GM12875 (cell line): ENCODE results near the gene BAD.
"Not testable (repeated sequence)": the region's sequence is repeated elsewhere in the genome, so short reads cannot be mapped to it uniquely, and the experiment has no call there.

Experiments used
- H3K4me3 ChIP-seq: one replicate; pipeline ENCODE4 v1.5.1; 2011; ENCODE audit warnings: low read depth, low read length, control low read depth
- TF ChIP-seq, protein P1 (sequence below): IDR thresholded peaks from 2 replicates; pipeline ENCODE4 v1.5.1; 2011; ENCODE audit warnings: low read depth, mild to moderate bottlenecking, control low read depth, inconsistent platforms, low read length, moderate library complexity, borderline replicate concordance; ENCODE audit not compliant: insufficient read depth

BAD gene

DNA sequence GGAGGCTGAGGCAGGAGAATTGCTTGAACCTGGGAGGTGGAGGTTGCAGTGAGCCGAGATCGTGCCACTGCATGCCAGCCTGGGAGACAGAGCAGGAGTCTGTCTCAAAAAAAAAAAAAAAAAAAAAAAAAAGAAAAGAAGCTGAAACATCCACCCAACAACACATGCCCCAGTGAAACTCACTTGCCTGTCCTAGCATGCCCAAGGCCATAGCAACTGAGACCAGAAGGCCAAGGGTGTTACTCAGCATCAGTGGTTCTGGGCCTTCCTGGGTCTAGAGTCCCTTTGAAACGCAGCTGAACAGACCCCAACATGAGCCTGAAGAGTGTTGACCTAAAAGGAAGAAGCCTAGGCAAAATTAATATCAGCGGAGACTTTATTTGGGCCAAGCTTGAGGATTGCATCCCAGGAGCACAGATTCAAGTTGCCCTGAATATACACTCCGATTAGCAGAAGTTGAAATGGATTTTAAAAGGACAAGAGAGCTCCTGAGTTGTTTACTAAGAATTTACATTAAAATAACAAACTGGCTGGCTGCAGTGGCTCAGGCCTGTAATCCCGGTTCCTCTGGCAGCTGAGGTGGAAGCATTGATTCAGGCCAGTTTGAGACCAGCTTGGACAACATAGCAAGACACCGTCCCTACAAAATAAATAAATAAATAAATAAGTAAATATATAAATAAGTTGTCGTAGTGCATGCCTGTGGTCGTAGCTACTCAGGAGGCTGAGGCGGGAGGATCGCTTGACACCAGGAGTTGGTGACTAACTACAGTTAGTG, 40.4 kb upstream of the BAD start:
- H3K4me3 ChIP-seq, result no peak overlapping the region
- TF ChIP-seq, protein P1, sequence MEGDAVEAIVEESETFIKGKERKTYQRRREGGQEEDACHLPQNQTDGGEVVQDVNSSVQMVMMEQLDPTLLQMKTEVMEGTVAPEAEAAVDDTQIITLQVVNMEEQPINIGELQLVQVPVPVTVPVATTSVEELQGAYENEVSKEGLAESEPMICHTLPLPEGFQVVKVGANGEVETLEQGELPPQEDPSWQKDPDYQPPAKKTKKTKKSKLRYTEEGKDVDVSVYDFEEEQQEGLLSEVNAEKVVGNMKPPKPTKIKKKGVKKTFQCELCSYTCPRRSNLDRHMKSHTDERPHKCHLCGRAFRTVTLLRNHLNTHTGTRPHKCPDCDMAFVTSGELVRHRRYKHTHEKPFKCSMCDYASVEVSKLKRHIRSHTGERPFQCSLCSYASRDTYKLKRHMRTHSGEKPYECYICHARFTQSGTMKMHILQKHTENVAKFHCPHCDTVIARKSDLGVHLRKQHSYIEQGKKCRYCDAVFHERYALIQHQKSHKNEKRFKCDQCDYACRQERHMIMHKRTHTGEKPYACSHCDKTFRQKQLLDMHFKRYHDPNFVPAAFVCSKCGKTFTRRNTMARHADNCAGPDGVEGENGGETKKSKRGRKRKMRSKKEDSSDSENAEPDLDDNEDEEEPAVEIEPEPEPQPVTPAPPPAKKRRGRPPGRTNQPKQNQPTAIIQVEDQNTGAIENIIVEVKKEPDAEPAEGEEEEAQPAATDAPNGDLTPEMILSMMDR, result no peak

DNA sequence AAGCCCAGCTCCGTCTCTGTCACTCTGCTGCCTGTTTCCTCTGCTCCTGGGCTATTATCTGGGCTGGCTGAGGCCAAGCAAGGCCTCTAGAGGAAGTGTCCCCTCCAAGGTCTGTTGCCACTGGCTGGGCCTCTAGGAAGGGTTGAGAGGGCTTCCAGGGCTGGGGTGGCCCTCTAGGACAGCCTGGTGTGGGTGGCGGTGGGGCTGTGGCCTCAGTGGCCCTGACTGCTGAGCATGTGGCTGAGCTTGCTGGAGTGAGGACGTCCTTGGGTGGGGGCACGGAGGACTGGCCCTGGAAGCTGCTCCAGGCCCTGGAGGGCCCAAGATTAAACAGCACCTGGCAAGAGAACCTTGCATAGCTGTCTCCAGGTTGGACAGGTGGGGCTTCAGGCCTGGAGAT, 39.5 kb upstream of the BAD start:
- not testable (repeated sequence) for H3K4me3 ChIP-seq

DNA sequence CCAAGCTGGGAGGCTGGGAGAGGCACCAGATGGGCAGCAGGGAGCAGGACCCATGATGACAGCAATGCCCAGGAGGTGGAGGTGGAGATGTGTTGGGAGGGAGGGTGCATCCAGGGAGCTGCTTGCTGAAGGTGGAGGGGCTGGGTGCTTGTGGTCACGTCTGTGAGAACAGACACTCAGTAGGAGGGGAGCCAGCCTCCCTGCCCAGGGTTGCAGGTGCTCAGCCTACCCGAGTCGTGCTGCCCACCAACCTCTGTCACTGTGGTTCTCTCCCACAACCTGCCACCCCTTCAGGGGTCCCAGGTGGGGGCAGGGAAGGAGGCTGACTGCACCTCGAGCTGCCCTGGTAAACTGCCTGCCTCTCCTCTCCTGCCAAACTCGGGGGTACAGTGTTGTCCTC, 38.9 kb upstream of the BAD start:
- TF ChIP-seq, protein P1, result no peak
- no peak overlapping the region for H3K4me3 ChIP-seq

DNA sequence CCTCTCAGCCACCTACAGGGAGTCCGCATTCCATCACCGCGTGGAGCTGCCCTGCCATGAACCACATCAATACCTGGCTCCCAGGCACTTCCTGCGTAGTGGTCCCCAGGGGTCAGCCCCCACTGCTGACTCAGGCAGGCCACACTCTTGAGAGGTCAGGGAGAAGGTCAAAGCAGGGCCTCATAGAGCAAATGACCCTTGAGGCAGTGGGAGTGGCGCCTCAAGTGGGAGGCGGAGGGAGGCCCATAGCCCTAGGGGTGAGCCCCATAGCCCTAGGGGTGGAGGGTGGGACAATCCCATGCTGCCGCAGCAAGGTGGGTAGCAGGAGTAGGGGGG, 38.4 kb upstream of the BAD start:
- TF ChIP-seq, protein P1, result no peak

DNA sequence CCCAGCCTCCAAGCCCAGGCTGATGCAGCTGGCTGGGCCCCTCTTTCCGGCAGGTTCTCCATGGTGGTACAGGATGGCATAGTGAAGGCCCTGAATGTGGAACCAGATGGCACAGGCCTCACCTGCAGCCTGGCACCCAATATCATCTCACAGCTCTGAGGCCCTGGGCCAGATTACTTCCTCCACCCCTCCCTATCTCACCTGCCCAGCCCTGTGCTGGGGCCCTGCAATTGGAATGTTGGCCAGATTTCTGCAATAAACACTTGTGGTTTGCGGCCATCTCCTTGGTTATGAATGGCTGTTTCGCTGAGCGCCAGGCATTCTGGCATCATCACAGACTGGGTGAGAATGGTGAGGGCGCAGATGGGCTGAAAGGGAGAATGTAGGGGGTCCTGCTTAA, 37.1 kb upstream of the BAD start:
- TF ChIP-seq, protein P1, result no peak
- H3K4me3 ChIP-seq, result no peak overlapping the region

More for the DNA sequence above, 38.4 kb upstream of the BAD start:
- H3K4me3 ChIP-seq, result no peak overlapping the region

DNA sequence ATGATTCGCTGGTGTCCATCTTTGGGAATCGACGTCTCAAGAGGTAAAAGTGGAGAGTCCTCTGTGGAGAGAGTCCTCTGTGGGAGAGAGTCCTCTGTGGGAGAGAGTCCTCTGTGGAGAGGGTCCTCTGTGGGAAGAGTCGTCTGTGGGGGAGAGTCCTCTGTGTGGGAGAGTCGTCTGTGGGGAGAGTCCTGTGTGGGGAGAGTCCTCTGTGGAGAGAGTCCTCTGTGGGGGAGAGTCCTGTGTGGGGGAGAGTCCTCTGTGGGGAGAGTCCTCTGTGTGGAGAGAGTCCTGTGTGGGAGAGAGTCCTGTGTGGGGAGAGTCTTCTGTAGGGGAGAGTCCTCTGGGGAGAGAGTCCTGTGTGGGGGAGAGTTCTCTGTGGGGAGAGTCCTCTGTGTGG, 36.6 kb upstream of the BAD start:
- H3K4me3 ChIP-seq, result no peak overlapping the region
- TF ChIP-seq, protein P1, result no peak

DNA sequence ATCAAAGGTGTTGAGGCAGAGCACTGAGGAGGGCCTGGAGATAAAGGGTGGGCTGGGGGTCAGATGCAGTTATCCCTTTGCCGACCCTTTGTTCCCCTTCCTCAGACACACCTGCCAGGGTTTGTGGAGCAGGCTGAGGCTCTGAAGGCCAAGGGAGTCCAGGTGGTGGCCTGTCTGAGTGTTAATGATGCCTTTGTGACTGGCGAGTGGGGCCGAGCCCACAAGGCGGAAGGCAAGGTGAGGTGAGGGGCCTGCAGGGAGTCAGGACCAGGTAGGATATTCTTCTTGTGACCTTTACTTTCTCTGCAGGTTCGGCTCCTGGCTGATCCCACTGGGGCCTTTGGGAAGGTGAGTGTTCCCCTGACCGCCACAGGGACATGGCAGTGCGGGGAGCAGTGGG, 36.1 kb upstream of the BAD start:
- no peak overlapping the region for H3K4me3 ChIP-seq
- TF ChIP-seq, protein P1, result no peak
